ENCODE data around the gene SF3A1. TPM values are rescaled to one million over a fixed set of nuclear protein-coding genes. Genes with fewer than 3 reads are reported as not detected.

SF3A1 gene
- total RNA-seq, 1 donor from 2014 or later: 54.8 TPM

GRCh38 chr22:30308518-30309230, 48.0 kb downstream of the SF3A1 start:
- no peak for DNase-seq (ENCODE audit: low read depth)

DNA sequence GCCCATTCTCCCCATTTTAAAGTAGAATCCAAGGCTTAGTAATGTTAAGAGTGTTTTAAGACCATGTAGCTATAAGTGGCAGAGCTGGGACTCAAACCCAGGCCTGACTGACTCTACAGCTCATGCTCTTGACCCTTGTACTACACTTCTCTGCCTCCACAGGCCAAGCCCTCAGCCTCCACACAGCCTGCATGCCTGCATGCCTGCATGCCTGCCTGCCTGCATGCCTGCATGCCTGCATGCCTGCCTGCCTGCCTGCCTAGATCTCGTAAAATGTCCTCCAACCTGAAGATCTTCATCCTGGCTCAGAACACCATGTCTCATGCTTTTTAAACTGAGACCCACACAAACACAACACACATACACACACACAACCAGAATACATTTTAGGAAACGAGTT, 48.6 kb downstream of the SF3A1 start:
- no peaks in the 10 kb centered on the region for H3K36me3 ChIP-seq (ENCODE audit: control insufficient read depth, insufficient read depth, low read length)
- no peaks in the 10 kb centered on the region for H3K27me3 ChIP-seq (ENCODE audit: control insufficient read depth, insufficient read depth, low read length)
- no peak for TF ChIP-seq CTCF (IDR thresholded peaks at IDR 0.05; ENCODE audit: insufficient read depth, low read length, poor library complexity, severe bottlenecking)
- no peak overlapping the region for H3K4me3 ChIP-seq (ENCODE audit: low read depth, low read length)
- no peak for DNase-seq (ENCODE audit: low read depth)

More at GRCh38 chr22:30308518-30309230, 48.0 kb downstream of the SF3A1 start:
- no peak for TF ChIP-seq CTCF (IDR thresholded peaks at IDR 0.05; ENCODE audit: insufficient read depth, low read length, poor library complexity, severe bottlenecking)
- Histone ChIP-seq H3K4me3 (ENCODE audit: low read depth, low read length) (no peak overlapping the region), H3K36me3 (ENCODE audit: control insufficient read depth, insufficient read depth, low read length) (no peaks in the 10 kb centered on the region), H3K27me3 (ENCODE audit: control insufficient read depth, insufficient read depth, low read length) (no peaks in the 10 kb centered on the region)

GRCh38 chr22:30307041-30307574, 49.6 kb downstream of the SF3A1 start:
- no peak overlapping the region for H3K4me3 ChIP-seq (ENCODE audit: low read depth, low read length)
- no peaks in the 10 kb centered on the region for H3K27me3 ChIP-seq (ENCODE audit: control insufficient read depth, insufficient read depth, low read length)
- H3K36me3 ChIP-seq (ENCODE audit: control insufficient read depth, insufficient read depth, low read length): no peaks in the 10 kb centered on the region
- TF ChIP-seq CTCF (IDR thresholded peaks at IDR 0.05; ENCODE audit: insufficient read depth, low read length, poor library complexity, severe bottlenecking): no peak
- DNase-seq (ENCODE audit: low read depth): no peak

DNA sequence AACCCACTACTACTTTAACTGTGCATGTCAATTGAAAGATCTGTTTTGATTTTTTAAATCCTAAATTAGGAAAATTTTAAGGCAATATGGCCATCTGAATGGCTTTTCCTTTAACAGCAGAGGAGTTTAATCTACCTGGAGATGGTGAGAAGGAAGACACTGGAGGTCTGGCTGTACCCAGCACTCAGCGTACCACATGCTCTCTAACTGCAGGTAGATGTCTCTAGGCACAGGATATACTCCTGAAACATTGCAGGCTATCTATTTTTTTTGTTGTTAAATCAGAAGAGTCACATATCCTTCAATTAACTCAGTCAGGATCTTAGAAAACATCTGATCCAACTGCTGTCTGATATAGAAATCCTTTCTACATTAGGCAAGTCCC, 50.1 kb downstream of the SF3A1 start:
- H3K27me3 ChIP-seq (ENCODE audit: control insufficient read depth, insufficient read depth, low read length): no peaks in the 10 kb centered on the region
- no peak for TF ChIP-seq CTCF (IDR thresholded peaks at IDR 0.05; ENCODE audit: insufficient read depth, low read length, poor library complexity, severe bottlenecking)

DNA sequence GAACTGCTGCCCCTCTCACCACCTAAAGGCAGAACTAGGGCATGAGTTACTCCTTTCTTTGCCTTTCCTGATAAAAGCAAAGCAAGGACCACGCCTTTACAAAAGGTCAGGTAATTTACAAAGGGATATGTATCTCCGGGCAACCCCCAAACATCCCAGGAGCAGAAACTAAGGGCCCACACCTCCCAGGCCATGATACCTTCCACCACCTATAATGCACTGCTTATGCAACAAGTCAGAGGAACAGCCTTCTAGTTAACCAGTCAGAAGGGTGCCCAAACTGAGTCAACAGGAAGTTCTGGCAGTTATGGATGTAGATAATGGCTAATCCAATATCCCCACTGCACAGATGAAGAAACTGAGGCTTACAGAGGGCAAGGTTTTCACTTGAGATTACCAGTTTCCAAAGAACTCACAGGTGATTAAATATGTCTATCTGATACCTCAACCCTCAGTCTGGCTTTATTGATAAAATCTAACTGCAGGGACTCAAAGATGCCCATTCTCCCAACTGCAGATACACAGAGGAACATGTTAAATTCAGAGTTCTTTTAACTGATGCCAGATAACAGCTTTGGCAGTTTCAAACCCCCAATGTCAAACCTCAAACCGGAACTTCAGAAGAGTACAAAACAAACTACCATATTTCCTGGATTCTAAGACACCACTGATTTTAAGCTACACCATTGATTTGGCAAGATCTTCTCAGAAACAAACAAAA, 50.6 kb downstream of the SF3A1 start:
- Histone ChIP-seq H3K36me3 (ENCODE audit: control insufficient read depth, insufficient read depth, low read length) (no peaks in the 10 kb centered on the region), H3K4me3 (ENCODE audit: low read depth, low read length) (no peak overlapping the region), H3K27me3 (ENCODE audit: control insufficient read depth, insufficient read depth, low read length) (no peaks in the 10 kb centered on the region)
- no peak for DNase-seq (ENCODE audit: low read depth)
- TF ChIP-seq CTCF (IDR thresholded peaks at IDR 0.05; ENCODE audit: insufficient read depth, low read length, poor library complexity, severe bottlenecking): no peak

More for the DNA sequence above, 50.1 kb downstream of the SF3A1 start:
- no peak for DNase-seq (ENCODE audit: low read depth)
- H3K36me3 ChIP-seq (ENCODE audit: control insufficient read depth, insufficient read depth, low read length): no peaks in the 10 kb centered on the region
- no peak overlapping the region for H3K4me3 ChIP-seq (ENCODE audit: low read depth, low read length)

All from kidney epithelial cell (primary cell).